Measurements from ENCODE around the gene CYP4F8. TPM values are rescaled to one million over a fixed set of nuclear protein-coding genes. Genes with fewer than 3 reads are reported as not detected.

CYP4F8 gene, protein sequence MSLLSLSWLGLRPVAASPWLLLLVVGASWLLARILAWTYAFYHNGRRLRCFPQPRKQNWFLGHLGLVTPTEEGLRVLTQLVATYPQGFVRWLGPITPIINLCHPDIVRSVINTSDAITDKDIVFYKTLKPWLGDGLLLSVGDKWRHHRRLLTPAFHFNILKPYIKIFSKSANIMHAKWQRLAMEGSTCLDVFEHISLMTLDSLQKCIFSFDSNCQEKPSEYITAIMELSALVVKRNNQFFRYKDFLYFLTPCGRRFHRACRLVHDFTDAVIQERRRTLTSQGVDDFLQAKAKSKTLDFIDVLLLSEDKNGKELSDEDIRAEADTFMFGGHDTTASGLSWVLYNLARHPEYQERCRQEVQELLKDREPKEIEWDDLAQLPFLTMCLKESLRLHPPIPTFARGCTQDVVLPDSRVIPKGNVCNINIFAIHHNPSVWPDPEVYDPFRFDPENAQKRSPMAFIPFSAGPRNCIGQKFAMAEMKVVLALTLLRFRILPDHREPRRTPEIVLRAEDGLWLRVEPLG
- total RNA-seq: not detected
- not detected for polyA plus RNA-seq
- long read RNA-seq, donor 1: 0 reads
- long read RNA-seq, donor 2: 0 reads
- long read RNA-seq, donor 3: 0 reads
- long read RNA-seq, donor 4: 0 reads
- long read RNA-seq, donor 5: 0 reads
- long read RNA-seq, donor 6: 0 reads
- long read RNA-seq, donor 7: 0 reads
- long read RNA-seq, donor 8: 0 reads
- long read RNA-seq, donor 9: 0 reads
- long read RNA-seq, donor 10: 0 reads

DNA sequence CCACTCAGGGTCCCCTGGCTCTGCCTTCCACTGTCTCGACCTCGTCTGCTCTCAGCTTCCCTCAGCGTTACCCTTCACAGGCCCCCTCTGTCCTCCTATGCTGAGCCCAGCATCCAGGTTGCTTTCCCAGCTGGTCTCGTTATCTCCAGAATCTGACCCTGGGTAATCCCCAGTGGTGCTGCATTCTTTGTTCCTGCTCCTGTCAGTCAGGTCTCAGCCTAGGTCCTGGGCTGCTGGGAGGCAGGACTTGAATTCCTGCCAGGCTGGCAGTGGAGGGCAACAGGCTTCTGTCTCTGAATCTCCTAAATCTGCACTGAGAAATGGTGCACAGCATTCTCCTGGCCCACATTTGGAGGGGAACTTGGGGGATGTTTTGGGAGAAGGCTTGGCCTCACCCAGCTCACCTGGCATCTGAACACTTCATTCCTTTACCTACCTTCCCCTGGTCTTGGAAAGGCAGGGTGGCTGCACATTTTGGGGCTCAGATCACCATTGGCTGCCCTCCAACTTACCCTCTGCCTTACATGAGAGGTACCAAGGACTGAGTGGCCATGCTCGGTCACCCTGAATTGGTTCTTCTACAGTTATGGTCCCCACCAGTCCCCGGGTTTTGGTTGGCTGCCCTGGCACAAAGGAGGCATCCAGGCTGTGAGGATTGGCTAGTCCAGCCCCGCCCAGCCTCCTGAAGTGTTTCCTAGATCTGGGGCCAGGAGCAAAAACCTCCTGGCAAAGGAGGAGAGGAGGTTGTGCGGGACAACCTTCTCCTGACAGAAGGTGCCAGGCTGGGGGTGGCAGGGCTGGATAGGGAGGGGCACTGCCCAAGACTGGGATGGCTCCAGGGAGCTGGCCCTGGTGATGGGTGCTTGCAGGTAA, at the start of gene CYP4F8:
Gene CYP4F8, plus strand, starts transcription at position 712 of the 873 bp plus-strand sequence. CDS start 399 bp downstream, outside the sequence.
- Histone ChIP-seq H3K4me1 (replicated peaks in 1 of 2) (no peaks in the 10 kb centered on the region), H3K27ac (no peak within 1 kb of the TSS), H3K27me3 (peaks cover 6% of the 10 kb centered on the region), H3K36me3 (replicated peaks in 1 of 2) (no peaks in the 10 kb centered on the region), H3K4me3 (no peak within 1 kb of the TSS), H3K9me3 (replicated peaks in 1 of 3) (no peaks in the 10 kb centered on the region)
- 44 to 59% (median 50%) methylated on average over 4 to 8 of the region's 8 CpGs for WGBS, 4 donors
- TF ChIP-seq, protein P1, sequence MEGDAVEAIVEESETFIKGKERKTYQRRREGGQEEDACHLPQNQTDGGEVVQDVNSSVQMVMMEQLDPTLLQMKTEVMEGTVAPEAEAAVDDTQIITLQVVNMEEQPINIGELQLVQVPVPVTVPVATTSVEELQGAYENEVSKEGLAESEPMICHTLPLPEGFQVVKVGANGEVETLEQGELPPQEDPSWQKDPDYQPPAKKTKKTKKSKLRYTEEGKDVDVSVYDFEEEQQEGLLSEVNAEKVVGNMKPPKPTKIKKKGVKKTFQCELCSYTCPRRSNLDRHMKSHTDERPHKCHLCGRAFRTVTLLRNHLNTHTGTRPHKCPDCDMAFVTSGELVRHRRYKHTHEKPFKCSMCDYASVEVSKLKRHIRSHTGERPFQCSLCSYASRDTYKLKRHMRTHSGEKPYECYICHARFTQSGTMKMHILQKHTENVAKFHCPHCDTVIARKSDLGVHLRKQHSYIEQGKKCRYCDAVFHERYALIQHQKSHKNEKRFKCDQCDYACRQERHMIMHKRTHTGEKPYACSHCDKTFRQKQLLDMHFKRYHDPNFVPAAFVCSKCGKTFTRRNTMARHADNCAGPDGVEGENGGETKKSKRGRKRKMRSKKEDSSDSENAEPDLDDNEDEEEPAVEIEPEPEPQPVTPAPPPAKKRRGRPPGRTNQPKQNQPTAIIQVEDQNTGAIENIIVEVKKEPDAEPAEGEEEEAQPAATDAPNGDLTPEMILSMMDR (IDR thresholded peaks at IDR 0.05): no peak
- no peak for TF ChIP-seq POLR2A (IDR thresholded peaks at IDR 0.05)
- intact Hi-C loops (cut with DNase I): no loop called here
- DNase-seq: no peak

DNA sequence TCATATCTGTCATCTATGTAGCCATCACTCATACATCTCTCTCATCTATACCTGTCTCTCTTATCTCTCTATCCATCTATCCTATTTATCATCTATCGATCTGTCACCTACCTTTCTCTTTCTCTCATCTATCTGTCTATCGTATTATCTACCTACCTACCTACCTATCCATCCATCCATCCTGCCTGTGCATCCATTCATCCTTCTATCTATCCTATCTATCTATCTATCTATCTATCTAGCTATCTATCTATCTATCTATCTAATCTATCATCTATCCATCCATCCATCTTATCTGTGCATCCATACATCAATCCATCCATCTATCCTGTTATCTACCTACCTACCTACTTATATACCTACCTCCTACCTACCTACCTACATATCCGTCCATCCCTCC, 44.6 kb upstream of the CYP4F8 start:
- Histone ChIP-seq H3K27me3 (peaks cover 4% of the 10 kb centered on the region), H3K27ac (no peak overlapping the region), H3K4me1 (replicated peaks in 1 of 2) (no peaks in the 10 kb centered on the region), H3K4me3 (no peak overlapping the region), H3K36me3 (replicated peaks in 1 of 2) (no peaks in the 10 kb centered on the region), H3K9me3 (replicated peaks in 1 of 3) (no peaks in the 10 kb centered on the region)
- TF ChIP-seq, protein P1 (IDR thresholded peaks at IDR 0.05): no peak
- no peak for TF ChIP-seq POLR2A (IDR thresholded peaks at IDR 0.05)
- 79 to 84% (median 82%) methylated on average over 3 of the region's 3 CpGs for WGBS, 4 donors
- intact Hi-C loops (cut with DNase I): no loop called here
- DNase-seq: no peak

DNA sequence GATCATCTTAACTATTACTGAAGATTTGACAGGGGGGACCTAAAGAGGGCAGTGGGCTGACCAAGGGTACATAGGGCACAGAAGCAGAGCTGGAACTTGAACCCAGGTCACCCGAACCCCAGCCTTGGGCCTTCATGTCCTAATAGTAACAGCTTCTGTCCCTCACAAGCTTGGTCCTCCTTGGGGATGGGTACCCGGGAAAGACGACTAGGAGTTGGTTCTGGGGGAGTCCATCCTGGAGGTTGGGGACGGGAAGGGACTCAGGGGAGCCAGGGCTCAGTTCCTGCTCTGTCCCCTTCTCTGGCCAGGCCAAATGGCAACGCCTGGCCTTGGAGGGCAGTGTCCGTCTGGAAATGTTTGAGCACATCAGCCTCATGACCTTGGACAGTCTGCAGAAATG, 39.6 kb upstream of the CYP4F8 start:
- H3K36me3 ChIP-seq (replicated peaks in 1 of 2): no peaks in the 10 kb centered on the region
- H3K9me3 ChIP-seq (replicated peaks in 1 of 3): no peaks in the 10 kb centered on the region
- H3K4me3 ChIP-seq: no peak overlapping the region
- H3K27ac ChIP-seq: no peak overlapping the region
- DNase-seq: no peak
- WGBS, 4 donors: 53 to 74% (median 56%) methylated on average over 4 to 6 of the region's 6 CpGs
- TF ChIP-seq, protein P1 (IDR thresholded peaks at IDR 0.05): no peak
- TF ChIP-seq POLR2A (IDR thresholded peaks at IDR 0.05): no peak
- intact Hi-C loops (cut with DNase I): no loop called here
- no peaks in the 10 kb centered on the region for H3K27me3 ChIP-seq
- H3K4me1 ChIP-seq (replicated peaks in 1 of 2): no peaks in the 10 kb centered on the region
